ENCODE results near the gene RABGAP1L.

RABGAP1L gene

GRCh38 chr1:174818014-174818616 is 658.8 kb downstream of the RABGAP1L start:
- no peak overlapping the region for H3K9ac ChIP-seq
- H3K79me2 ChIP-seq, result no peaks in the 10 kb centered on the region
- no peak overlapping the region for H3K27ac ChIP-seq
- H3K9me3 ChIP-seq (ENCODE audit: control insufficient read depth, low read length), result no peaks in the 10 kb centered on the region
- no peaks in the 10 kb centered on the region for H3K36me3 ChIP-seq (ENCODE audit: control insufficient read depth, insufficient read depth, low read length)
- H3K4me1 ChIP-seq, result peaks cover 2% of the 10 kb centered on the region
- no peak overlapping the region for H2AFZ ChIP-seq
- H3K4me3 ChIP-seq (ENCODE audit: low read depth, low read length), result no peak overlapping the region
- H3K4me2 ChIP-seq (ENCODE audit: low read length), result no peak overlapping the region
- H3K27me3 ChIP-seq (ENCODE audit: control insufficient read depth, insufficient read depth, low read length), result no peaks in the 10 kb centered on the region
- TF ChIP-seq, protein P1, sequence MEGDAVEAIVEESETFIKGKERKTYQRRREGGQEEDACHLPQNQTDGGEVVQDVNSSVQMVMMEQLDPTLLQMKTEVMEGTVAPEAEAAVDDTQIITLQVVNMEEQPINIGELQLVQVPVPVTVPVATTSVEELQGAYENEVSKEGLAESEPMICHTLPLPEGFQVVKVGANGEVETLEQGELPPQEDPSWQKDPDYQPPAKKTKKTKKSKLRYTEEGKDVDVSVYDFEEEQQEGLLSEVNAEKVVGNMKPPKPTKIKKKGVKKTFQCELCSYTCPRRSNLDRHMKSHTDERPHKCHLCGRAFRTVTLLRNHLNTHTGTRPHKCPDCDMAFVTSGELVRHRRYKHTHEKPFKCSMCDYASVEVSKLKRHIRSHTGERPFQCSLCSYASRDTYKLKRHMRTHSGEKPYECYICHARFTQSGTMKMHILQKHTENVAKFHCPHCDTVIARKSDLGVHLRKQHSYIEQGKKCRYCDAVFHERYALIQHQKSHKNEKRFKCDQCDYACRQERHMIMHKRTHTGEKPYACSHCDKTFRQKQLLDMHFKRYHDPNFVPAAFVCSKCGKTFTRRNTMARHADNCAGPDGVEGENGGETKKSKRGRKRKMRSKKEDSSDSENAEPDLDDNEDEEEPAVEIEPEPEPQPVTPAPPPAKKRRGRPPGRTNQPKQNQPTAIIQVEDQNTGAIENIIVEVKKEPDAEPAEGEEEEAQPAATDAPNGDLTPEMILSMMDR (IDR thresholded peaks at IDR 0.05), result no peak

DNA sequence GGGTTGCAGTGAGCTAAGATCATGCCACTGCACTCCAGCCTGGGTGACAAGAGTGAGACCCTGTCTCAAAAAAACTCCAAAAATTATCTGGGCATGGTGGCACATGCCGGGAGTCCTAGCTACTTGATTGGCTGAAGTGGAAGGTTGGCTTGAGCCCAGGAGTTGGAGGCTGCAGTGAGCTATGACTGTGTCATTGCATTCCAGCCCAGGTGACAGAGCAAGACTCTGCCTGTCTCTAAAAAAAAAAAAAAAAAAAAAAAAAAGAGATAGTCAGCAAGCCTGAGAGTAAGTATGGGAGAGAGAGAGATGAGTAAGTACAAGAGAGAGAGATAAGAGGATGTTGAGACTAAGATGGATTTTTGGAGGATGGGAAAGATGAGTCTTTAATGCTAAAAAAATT is 659.6 kb downstream of the RABGAP1L start:
- Histone ChIP-seq H2AFZ (no peak overlapping the region), H3K36me3 (ENCODE audit: control insufficient read depth, insufficient read depth, low read length) (no peaks in the 10 kb centered on the region), H3K27me3 (ENCODE audit: control insufficient read depth, insufficient read depth, low read length) (no peaks in the 10 kb centered on the region), H3K4me1 (peaks cover 2% of the 10 kb centered on the region), H3K9me3 (ENCODE audit: control insufficient read depth, low read length) (no peaks in the 10 kb centered on the region), H3K79me2 (no peaks in the 10 kb centered on the region), H3K4me3 (ENCODE audit: low read depth, low read length) (no peak overlapping the region), H3K27ac (no peak overlapping the region), H3K4me2 (ENCODE audit: low read length) (no peak overlapping the region), H3K9ac (no peak overlapping the region)
- TF ChIP-seq, protein P1 (IDR thresholded peaks at IDR 0.05), result no peak

GRCh38 chr1:174819596-174819995 is 660.3 kb downstream of the RABGAP1L start:
- Histone ChIP-seq H2AFZ (no peak overlapping the region), H3K27ac (no peak overlapping the region), H3K4me3 (ENCODE audit: low read depth, low read length) (no peak overlapping the region), H3K36me3 (ENCODE audit: control insufficient read depth, insufficient read depth, low read length) (no peaks in the 10 kb centered on the region), H3K4me1 (peaks cover 2% of the 10 kb centered on the region), H3K9ac (no peak overlapping the region), H3K4me2 (ENCODE audit: low read length) (no peak overlapping the region), H3K79me2 (no peaks in the 10 kb centered on the region), H3K27me3 (ENCODE audit: control insufficient read depth, insufficient read depth, low read length) (no peaks in the 10 kb centered on the region), H3K9me3 (ENCODE audit: control insufficient read depth, low read length) (no peaks in the 10 kb centered on the region)
- TF ChIP-seq, protein P1 (IDR thresholded peaks at IDR 0.05), result no peak

- Histone ChIP-seq H3K27me3 (ENCODE audit: control insufficient read depth, insufficient read depth, low read length) (no peaks in the 10 kb centered on the region), H3K79me2 (no peaks in the 10 kb centered on the region)
- TF ChIP-seq, protein P1 (IDR thresholded peaks at IDR 0.05), result no peak
These were observed 665.8 kb downstream of the RABGAP1L start for GRCh38 chr1:174825127-174825526.

GRCh38 chr1:174825806-174826205 is 666.5 kb downstream of the RABGAP1L start:
- H3K9me3 ChIP-seq (ENCODE audit: control insufficient read depth, low read length), result no peaks in the 10 kb centered on the region
- no peak overlapping the region for H3K4me2 ChIP-seq (ENCODE audit: low read length)
- TF ChIP-seq, protein P1 (IDR thresholded peaks at IDR 0.05), result no peak
- no peaks in the 10 kb centered on the region for H3K4me1 ChIP-seq
- H3K4me3 ChIP-seq (ENCODE audit: low read depth, low read length), result no peak overlapping the region
- no peak overlapping the region for H3K9ac ChIP-seq
- H3K27ac ChIP-seq, result no peak overlapping the region
- no peak overlapping the region for H2AFZ ChIP-seq
- no peaks in the 10 kb centered on the region for H3K27me3 ChIP-seq (ENCODE audit: control insufficient read depth, insufficient read depth, low read length)
- no peaks in the 10 kb centered on the region for H3K79me2 ChIP-seq
- H3K36me3 ChIP-seq (ENCODE audit: control insufficient read depth, insufficient read depth, low read length), result no peaks in the 10 kb centered on the region

More at GRCh38 chr1:174825127-174825526, 665.8 kb downstream of the RABGAP1L start:
- Histone ChIP-seq H3K4me1 (no peaks in the 10 kb centered on the region), H3K4me3 (ENCODE audit: low read depth, low read length) (no peak overlapping the region), H3K36me3 (ENCODE audit: control insufficient read depth, insufficient read depth, low read length) (no peaks in the 10 kb centered on the region), H2AFZ (no peak overlapping the region), H3K9me3 (ENCODE audit: control insufficient read depth, low read length) (no peaks in the 10 kb centered on the region), H3K4me2 (ENCODE audit: low read length) (no peak overlapping the region), H3K9ac (no peak overlapping the region), H3K27ac (no peak overlapping the region)
